Retinal pigment epithelial cell (primary cell): ENCODE data around the gene C5orf47.

Experiments
- DNase-seq: peaks from one replicate; pipeline ENCODE4 v3.0.0-alpha.2; 2010; ENCODE audit warnings: low read depth
- H3K4me3 ChIP-seq: 2 replicates; pipeline ENCODE4 v1.5.1; 2011; ENCODE audit warnings: mild to moderate bottlenecking, low read length, control low read depth, moderate library complexity
- CTCF ChIP-seq: conservative IDR thresholded peaks from 2 replicates; pipeline ENCODE4 v1.5.1; 2011; ENCODE audit warnings: low read depth, low read length, control low read depth, inconsistent platforms

Gene C5orf47

GRCh38 chr5:173963182-173963838 lies 25.7 kb upstream of the C5orf47 start:
- no peak for TF ChIP-seq CTCF
- DNase-seq: no peak
- peak overlapping the region; percentile 48 for H3K4me3 ChIP-seq

- TF ChIP-seq CTCF: no peak
- peak overlapping the region; percentile 48 for H3K4me3 ChIP-seq
- no peak for DNase-seq
These were observed 25.0 kb upstream of the C5orf47 start for GRCh38 chr5:173963867-173964441.

- TF ChIP-seq CTCF: no peak
- H3K4me3 ChIP-seq: peak overlapping the region; percentile 22
- DNase-seq: no peak
These were observed 24.5 kb upstream of the C5orf47 start for GRCh38 chr5:173964506-173964905.

- DNase-seq: no peak
- no peak for TF ChIP-seq CTCF
- H3K4me3 ChIP-seq: no peak overlapping the region
These were observed 21.7 kb upstream of the C5orf47 start for GRCh38 chr5:173967241-173967640.

- DNase-seq: no peak
- no peak overlapping the region for H3K4me3 ChIP-seq
- no peak for TF ChIP-seq CTCF
These were observed 20.7 kb upstream of the C5orf47 start for GRCh38 chr5:173968154-173968797.

GRCh38 chr5:173969167-173970049 lies 19.6 kb upstream of the C5orf47 start:
- no peak overlapping the region for H3K4me3 ChIP-seq
- DNase-seq: peak; percentile 97
- no peak for TF ChIP-seq CTCF
